Trophoblast cell (in vitro differentiated cells and primary cell): ENCODE data around the gene ZNF284.

Experiments
- DNase-seq, 2 donors: peaks; one replicate each; pipeline ENCODE4 v3.0.0-alpha.2; 2016
- H2AFZ ChIP-seq: 2 replicates; pipeline ENCODE4 v1.6.1; 2013; ENCODE audit warnings: low read length, moderate library complexity, mild to moderate bottlenecking; ENCODE audit not compliant: insufficient read depth, poor library complexity
- H2AK5ac ChIP-seq: 2 replicates; pipeline ENCODE4 v1.6.1; 2013; ENCODE audit warnings: mild to moderate bottlenecking, low read length
- H2BK120ac ChIP-seq: 2 replicates; pipeline ENCODE4 v1.6.1; 2013; ENCODE audit warnings: low read length, mild to moderate bottlenecking, moderate library complexity; ENCODE audit not compliant: insufficient read depth, poor library complexity
- H2BK12ac ChIP-seq: 2 replicates; pipeline ENCODE4 v1.6.1; 2013; ENCODE audit warnings: mild to moderate bottlenecking, low read length, moderate library complexity
- H2BK5ac ChIP-seq: 2 replicates; pipeline ENCODE4 v1.6.1; 2013; ENCODE audit warnings: low read length, low read depth, moderate library complexity, mild to moderate bottlenecking; ENCODE audit not compliant: poor library complexity
- H3K14ac ChIP-seq: 2 replicates; pipeline ENCODE4 v1.6.1; 2013; ENCODE audit warnings: mild to moderate bottlenecking, low read length
- H3K18ac ChIP-seq: 2 replicates; pipeline ENCODE4 v1.6.1; 2013; ENCODE audit warnings: mild to moderate bottlenecking, low read length
- H3K23ac ChIP-seq: 2 replicates; pipeline ENCODE4 v1.6.1; 2013; ENCODE audit warnings: low read length
- H3K27ac ChIP-seq: 2 replicates; pipeline ENCODE4 v1.5.1; 2013; ENCODE audit warnings: low read depth, mild to moderate bottlenecking, inconsistent platforms, low read length, moderate library complexity
- H3K27me3 ChIP-seq: 2 replicates; pipeline ENCODE4 v1.6.1; 2013; ENCODE audit warnings: inconsistent platforms, mild to moderate bottlenecking, low read length, moderate library complexity; ENCODE audit not compliant: insufficient read depth
- H3K36me3 ChIP-seq, 2 experiments: 1 replicate in 1 of 2; 2 replicates in 1 of 2; pipeline ENCODE4 v1.6.1; 2013; ENCODE audit warnings: low read length in 2 of 2, mild to moderate bottlenecking in 2 of 2, moderate library complexity in 1 of 2; ENCODE audit not compliant: insufficient read depth in 2 of 2, control insufficient read depth in 1 of 2
- H3K4ac ChIP-seq: 2 replicates; pipeline ENCODE4 v1.6.1; 2013; ENCODE audit warnings: low read depth, mild to moderate bottlenecking, low read length, moderate library complexity
- H3K4me1 ChIP-seq, 2 experiments: 1 replicate in 1 of 2; 2 replicates in 1 of 2; pipeline ENCODE4 v1.6.1; 2013; ENCODE audit warnings: low read length in 2 of 2, mild to moderate bottlenecking in 2 of 2, moderate library complexity in 1 of 2; ENCODE audit not compliant: insufficient read depth in 2 of 2, control insufficient read depth in 1 of 2
- H3K4me2 ChIP-seq: 2 replicates; pipeline ENCODE4 v1.6.1; 2013; ENCODE audit warnings: inconsistent platforms, mild to moderate bottlenecking, low read length, moderate library complexity
- H3K4me3 ChIP-seq: 2 replicates; pipeline ENCODE4 v1.5.1; 2013; ENCODE audit warnings: mild to moderate bottlenecking, low read depth, low read length, inconsistent platforms
- H3K79me1 ChIP-seq: one replicate; pipeline ENCODE4 v1.6.1; 2013; ENCODE audit warnings: low read length
- H3K79me2 ChIP-seq: 2 replicates; pipeline ENCODE4 v1.6.1; 2013; ENCODE audit warnings: low read length, mild to moderate bottlenecking; ENCODE audit not compliant: control insufficient read depth, insufficient read depth, poor library complexity
- H3K9ac ChIP-seq: 2 replicates; pipeline ENCODE4 v1.6.1; 2013; ENCODE audit warnings: mild to moderate bottlenecking, low read length
- H3K9me3 ChIP-seq: 2 replicates; pipeline ENCODE4 v1.6.1; 2013; ENCODE audit warnings: low read depth, mild to moderate bottlenecking, control low read depth, inconsistent platforms, low read length; ENCODE audit not compliant: insufficient read depth
- H4K12ac ChIP-seq: 2 replicates; pipeline ENCODE4 v1.6.1; 2013; ENCODE audit warnings: low read depth, mild to moderate bottlenecking, low read length, moderate library complexity
- H4K8ac ChIP-seq: 2 replicates; pipeline ENCODE4 v1.6.1; 2013; ENCODE audit warnings: low read depth, mild to moderate bottlenecking, low read length, moderate library complexity
- H4K91ac ChIP-seq: one replicate; pipeline ENCODE4 v1.6.1; 2013; ENCODE audit warnings: low read depth, mild to moderate bottlenecking, low read length, moderate library complexity
- WGBS: extraction: QIAGEN DNeasy Blood & Tissue Kit; methylation state at CpG from one replicate; pipeline ENCODE4 v1.1.7; 2013; ENCODE audit warnings: missing lambda C conversion rate; ENCODE audit not compliant: insufficient read length, insufficient coverage; ENCODE audit errors: extremely low coverage; 5-methylcytosine and 5-hydroxymethylcytosine counted together

Gene ZNF284

GRCh38 chr19:44032001-44032610 lies 39.9 kb upstream of the ZNF284 start:
- no peak overlapping the region for H3K4me2 ChIP-seq
- no CpG with 5 or more reads among the region's 1 CpG for WGBS
- peaks cover 9% of the 10 kb centered on the region for H3K9me3 ChIP-seq
- no peak overlapping the region for H4K12ac ChIP-seq
- no peak overlapping the region for H2AK5ac ChIP-seq
- no peak overlapping the region for H2BK120ac ChIP-seq
- no peak overlapping the region for H3K9ac ChIP-seq
- no peaks in the 10 kb centered on the region for H3K4me1 ChIP-seq
- H2BK5ac ChIP-seq = no peak overlapping the region
- no peak overlapping the region for H3K23ac ChIP-seq
- no peak for DNase-seq
- H3K18ac ChIP-seq = no peak overlapping the region
- H3K36me3 ChIP-seq = peaks cover 6 to 28% of the 10 kb centered on the region in 2 experiments
- no peak overlapping the region for H2AFZ ChIP-seq
- H3K79me2 ChIP-seq = no peaks in the 10 kb centered on the region
- no peak overlapping the region for H3K4me3 ChIP-seq
- H4K91ac ChIP-seq = no peak overlapping the region
- H3K4ac ChIP-seq = no peak overlapping the region
- H3K27ac ChIP-seq = no peak overlapping the region
- no peaks in the 10 kb centered on the region for H3K79me1 ChIP-seq
- no peaks in the 10 kb centered on the region for H3K27me3 ChIP-seq
- no peak overlapping the region for H2BK12ac ChIP-seq
- H3K14ac ChIP-seq = no peak overlapping the region
- H4K8ac ChIP-seq = no peak overlapping the region

- Histone ChIP-seq H2BK120ac (no peak overlapping the region), H3K4me1 (no peaks in the 10 kb centered on the region), H3K4me3 (no peak overlapping the region), H3K14ac (no peak overlapping the region), H3K79me1 (no peaks in the 10 kb centered on the region), H3K27me3 (no peaks in the 10 kb centered on the region), H3K9me3 (no peaks in the 10 kb centered on the region), H3K36me3 (no peaks in the 10 kb centered on the region), H3K23ac (no peak overlapping the region), H2AK5ac (no peak overlapping the region), H4K12ac (no peak overlapping the region), H4K91ac (no peak overlapping the region), H4K8ac (no peak overlapping the region), H3K4me2 (no peak overlapping the region), H3K79me2 (no peaks in the 10 kb centered on the region), H3K18ac (no peak overlapping the region), H2BK5ac (no peak overlapping the region), H3K27ac (no peak overlapping the region), H2AFZ (no peak overlapping the region), H3K9ac (no peak overlapping the region), H3K4ac (no peak overlapping the region), H2BK12ac (no peak overlapping the region)
- DNase-seq = no peak
- no CpG with 5 or more reads among the region's 2 CpGs for WGBS
Measured at GRCh38 chr19:44042147-44042546, 29.8 kb upstream of the ZNF284 start.

GRCh38 chr19:44050740-44051649 lies 21.0 kb upstream of the ZNF284 start:
- Histone ChIP-seq H3K4me2 (peak overlapping the region; percentile 81), H3K79me2 (peaks cover 3% of the 10 kb centered on the region)
- WGBS = no CpG with 5 or more reads among the region's 21 CpGs

GRCh38 chr19:44051650-44052402 lies 20.1 kb upstream of the ZNF284 start, which contains the start of gene ZNF223:
Gene ZNF223 (plus strand): TSS chr19:44052036. CDS start chr19:44055177, 3,141 bp downstream.
- H2AFZ ChIP-seq = peak within 1 kb of the TSS; percentile 93
- H2BK12ac ChIP-seq = no peak within 1 kb of the TSS
- H3K4me2 ChIP-seq = peak within 1 kb of the TSS; percentile 81
- H3K14ac ChIP-seq = peak within 1 kb of the TSS; percentile 81
- H3K18ac ChIP-seq = peak within 1 kb of the TSS; percentile 49
- H2AK5ac ChIP-seq = peak within 1 kb of the TSS; percentile 35
- peak within 1 kb of the TSS; percentile 55 for H3K9ac ChIP-seq
- peak; percentile 82 to 92 for DNase-seq
- H4K91ac ChIP-seq = peak within 1 kb of the TSS; percentile 45
- no peaks in the 10 kb centered on the region for H3K9me3 ChIP-seq
- peak within 1 kb of the TSS; percentile 75 for H3K4me3 ChIP-seq
- H2BK5ac ChIP-seq = no peak within 1 kb of the TSS
- peaks cover 3% of the 10 kb centered on the region for H3K79me1 ChIP-seq
- peaks cover 0 to 5% of the 10 kb centered on the region in 2 experiments for H3K4me1 ChIP-seq
- WGBS = no CpG with 5 or more reads among the region's 38 CpGs
- peaks cover 3% of the 10 kb centered on the region for H3K79me2 ChIP-seq
- H3K36me3 ChIP-seq = peaks cover 3 to 4% of the 10 kb centered on the region in 2 experiments
- peak within 1 kb of the TSS; percentile 1 for H3K27ac ChIP-seq
- peak within 1 kb of the TSS; percentile 68 for H3K4ac ChIP-seq
- peak within 1 kb of the TSS; percentile 47 for H2BK120ac ChIP-seq
- no peak within 1 kb of the TSS for H3K23ac ChIP-seq
- H3K27me3 ChIP-seq = no peaks in the 10 kb centered on the region
- H4K8ac ChIP-seq = peak within 1 kb of the TSS; percentile 96
- H4K12ac ChIP-seq = peak within 1 kb of the TSS; percentile 79

More at GRCh38 chr19:44050740-44051649, 21.0 kb upstream of the ZNF284 start:
- Histone ChIP-seq H4K91ac (peak overlapping the region; percentile 19), H3K9ac (no peak overlapping the region), H3K14ac (peak overlapping the region; percentile 42), H3K4me1 (peaks cover 0 to 5% of the 10 kb centered on the region in 2 experiments), H3K79me1 (peaks cover 3% of the 10 kb centered on the region), H2AK5ac (no peak overlapping the region), H3K27me3 (no peaks in the 10 kb centered on the region), H3K27ac (no peak overlapping the region), H2AFZ (peak overlapping the region; percentile 93), H3K36me3 (peaks cover 2 to 3% of the 10 kb centered on the region in 2 experiments), H3K9me3 (no peaks in the 10 kb centered on the region), H3K4ac (no peak overlapping the region), H3K4me3 (peak overlapping the region; percentile 60), H2BK5ac (no peak overlapping the region), H2BK12ac (no peak overlapping the region), H4K8ac (peak overlapping the region; percentile 92), H3K18ac (no peak overlapping the region), H3K23ac (no peak overlapping the region), H4K12ac (peak overlapping the region; percentile 55), H2BK120ac (no peak overlapping the region)
- no peak for DNase-seq
